Mesenchymal stem cell (in vitro differentiated cells and primary cell): Measurements from ENCODE around the gene MYCBP.
A peak's percentile ranks its signal among the peaks of the same experiment; 100 is the strongest.
"Not testable (repeated sequence)": the region's sequence is repeated elsewhere in the genome, so short reads cannot be mapped to it uniquely, and the experiment has no call there.

Experiments
- DNase-seq: peaks from one replicate; pipeline ENCODE4 v3.0.0-alpha.2; 2013
- H2AFZ ChIP-seq: one replicate; pipeline ENCODE4 v1.6.1; 2013; ENCODE audit warnings: low read depth, mild to moderate bottlenecking, control low read depth, inconsistent platforms, low read length, moderate library complexity
- H2AK5ac ChIP-seq: 2 replicates; pipeline ENCODE4 v1.6.1; 2013; ENCODE audit warnings: low read length, moderate library complexity, mild to moderate bottlenecking, inconsistent platforms; ENCODE audit not compliant: severe bottlenecking
- H2BK120ac ChIP-seq: one replicate; pipeline ENCODE4 v1.6.1; 2013; ENCODE audit warnings: low read depth, mild to moderate bottlenecking, inconsistent platforms, low read length, moderate library complexity
- H2BK12ac ChIP-seq, 2 experiments: one replicate each; pipeline ENCODE4 v1.6.1; 2013; ENCODE audit warnings: inconsistent platforms in 2 of 2, low read length in 2 of 2, mild to moderate bottlenecking in 2 of 2, moderate library complexity in 2 of 2, control low read depth in 1 of 2
- H2BK15ac ChIP-seq: one replicate; pipeline ENCODE4 v1.6.1; 2013; ENCODE audit warnings: mild to moderate bottlenecking, low read depth, inconsistent platforms; ENCODE audit not compliant: poor library complexity, severe bottlenecking
- H2BK5ac ChIP-seq: 2 replicates; pipeline ENCODE4 v1.6.1; 2013; ENCODE audit warnings: low read depth, mild to moderate bottlenecking, low read length, control low read depth, inconsistent platforms; ENCODE audit not compliant: poor library complexity, severe bottlenecking
- H3K14ac ChIP-seq, 2 experiments: one replicate each; pipeline ENCODE4 v1.6.1; 2013; ENCODE audit warnings: inconsistent platforms in 2 of 2, low read length in 2 of 2, control low read depth in 1 of 2, mild to moderate bottlenecking in 1 of 2, moderate library complexity in 1 of 2
- H3K18ac ChIP-seq, 2 experiments: one replicate each; pipeline ENCODE4 v1.6.1; 2013; ENCODE audit warnings: inconsistent platforms in 2 of 2, low read length in 2 of 2, control low read depth in 1 of 2, low read depth in 1 of 2, mild to moderate bottlenecking in 1 of 2
- H3K23ac ChIP-seq, 2 experiments: one replicate each; pipeline ENCODE4 v1.6.1; 2013; ENCODE audit warnings: inconsistent platforms in 2 of 2, low read length in 2 of 2, mild to moderate bottlenecking in 2 of 2, moderate library complexity in 2 of 2, control low read depth in 1 of 2
- H3K27ac ChIP-seq: 2 replicates; pipeline ENCODE4 v1.5.1; 2013; ENCODE audit warnings: mild to moderate bottlenecking, moderate library complexity, low read length, control low read depth, inconsistent platforms; ENCODE audit not compliant: poor library complexity, severe bottlenecking
- H3K27me3 ChIP-seq, 2 experiments: 2 replicates each; pipeline versions ENCODE4 v1.6.1 to v1.7.0; 2013; ENCODE audit warnings: low read length in 2 of 2, mild to moderate bottlenecking in 2 of 2, moderate library complexity in 2 of 2, control low read depth in 1 of 2, inconsistent platforms in 1 of 2; ENCODE audit not compliant: control insufficient read depth in 1 of 2, insufficient read depth in 1 of 2
- H3K36me3 ChIP-seq, 2 experiments: 2 replicates each; pipeline versions ENCODE4 v1.6.1 to v1.7.0; 2013; ENCODE audit warnings: low read length in 2 of 2, control low read depth in 1 of 2, inconsistent platforms in 1 of 2, low read depth in 1 of 2, mild to moderate bottlenecking in 1 of 2; ENCODE audit not compliant: insufficient read depth in 2 of 2, control insufficient read depth in 1 of 2
- H3K4ac ChIP-seq, 2 experiments: one replicate each; pipeline ENCODE4 v1.6.1; 2013; ENCODE audit warnings: inconsistent platforms in 2 of 2, low read length in 2 of 2, mild to moderate bottlenecking in 2 of 2, moderate library complexity in 2 of 2, control low read depth in 1 of 2, low read depth in 1 of 2
- H3K4me1 ChIP-seq: 2 replicates; pipeline ENCODE4 v1.6.1; 2013; ENCODE audit warnings: low read depth, low read length, control low read depth; ENCODE audit not compliant: control insufficient read depth, insufficient read depth
- H3K4me2 ChIP-seq: 2 replicates; pipeline ENCODE4 v1.6.1; 2013; ENCODE audit warnings: low read length, mild to moderate bottlenecking, inconsistent platforms; ENCODE audit not compliant: poor library complexity, severe bottlenecking
- H3K4me3 ChIP-seq, 2 experiments: 2 replicates each; pipeline versions ENCODE4 v1.5.1 to v1.7.0; 2013; ENCODE audit warnings: low read length in 2 of 2, mild to moderate bottlenecking in 2 of 2, control low read depth in 1 of 2, low read depth in 1 of 2; ENCODE audit not compliant: insufficient read depth in 1 of 2
- H3K79me1 ChIP-seq: replicated peaks from 2 replicates; pipeline ENCODE4 v1.6.1; 2013; ENCODE audit warnings: mild to moderate bottlenecking, control low read depth, low read length, inconsistent platforms; ENCODE audit not compliant: poor library complexity, severe bottlenecking
- H3K9ac ChIP-seq: 2 replicates; pipeline ENCODE4 v1.7.0; 2013; ENCODE audit warnings: mild to moderate bottlenecking, low read length, moderate library complexity
- H3K9me3 ChIP-seq: 2 replicates; pipeline ENCODE4 v1.7.0; 2013; ENCODE audit warnings: mild to moderate bottlenecking, low read length; ENCODE audit not compliant: control insufficient read depth
- H4K8ac ChIP-seq: one replicate; pipeline ENCODE4 v1.6.1; 2013; ENCODE audit warnings: inconsistent platforms, mild to moderate bottlenecking, low read length, moderate library complexity
- H4K91ac ChIP-seq: one replicate; pipeline ENCODE4 v1.6.1; 2013; ENCODE audit warnings: mild to moderate bottlenecking, low read length, inconsistent platforms
- WGBS: methylation state at CpG from one replicate; pipeline ENCODE4 v1.1.7; 2013; ENCODE audit warnings: mixed read lengths; 5-methylcytosine and 5-hydroxymethylcytosine counted together

The MYCBP gene

GRCh38 chr1:38917337-38917736 is 44.2 kb upstream of the MYCBP start:
- Histone ChIP-seq H3K27ac (no peak overlapping the region), H2AK5ac (no peak overlapping the region), H3K14ac (no peak overlapping the region), H3K27me3 (no peaks in the 10 kb centered on the region), H3K23ac (no peak overlapping the region), H3K4ac (no peak overlapping the region), H3K4me1 (no peaks in the 10 kb centered on the region), H3K36me3 (peaks cover 5 to 19% of the 10 kb centered on the region in 2 experiments), H3K4me2 (no peak overlapping the region), H2BK5ac (no peak overlapping the region), H4K91ac (no peak overlapping the region), H4K8ac (no peak overlapping the region), H3K4me3 (no peak overlapping the region), H2BK15ac (no peak overlapping the region), H2BK12ac (no peak overlapping the region), H3K18ac (no peak overlapping the region), H3K9ac (no peak overlapping the region), H2AFZ (no peak overlapping the region), H2BK120ac (no peak overlapping the region), H3K79me1 (no peaks in the 10 kb centered on the region), H3K9me3 (no peaks in the 10 kb centered on the region)
- 87% methylated on average over 3 of the region's 3 CpGs for WGBS
- DNase-seq = no peak

GRCh38 chr1:38915352-38915948 is 42.3 kb upstream of the MYCBP start:
- Histone ChIP-seq H2BK12ac (no peak overlapping the region), H3K27ac (no peak overlapping the region), H2BK120ac (no peak overlapping the region), H3K4me2 (no peak overlapping the region), H2BK15ac (no peak overlapping the region), H3K36me3 (peaks cover 5 to 19% of the 10 kb centered on the region in 2 experiments), H3K4me3 (no peak overlapping the region), H3K23ac (no peak overlapping the region), H3K9ac (no peak overlapping the region), H3K18ac (no peak overlapping the region), H4K91ac (no peak overlapping the region), H2BK5ac (no peak overlapping the region), H3K4ac (no peak overlapping the region), H4K8ac (no peak overlapping the region), H3K79me1 (no peaks in the 10 kb centered on the region), H3K4me1 (no peaks in the 10 kb centered on the region), H3K9me3 (no peaks in the 10 kb centered on the region), H2AK5ac (no peak overlapping the region), H2AFZ (no peak overlapping the region), H3K14ac (no peak overlapping the region), H3K27me3 (no peaks in the 10 kb centered on the region)
- WGBS = 38% methylated on average over 3 of the region's 3 CpGs
- peak; percentile 19 for DNase-seq

DNA sequence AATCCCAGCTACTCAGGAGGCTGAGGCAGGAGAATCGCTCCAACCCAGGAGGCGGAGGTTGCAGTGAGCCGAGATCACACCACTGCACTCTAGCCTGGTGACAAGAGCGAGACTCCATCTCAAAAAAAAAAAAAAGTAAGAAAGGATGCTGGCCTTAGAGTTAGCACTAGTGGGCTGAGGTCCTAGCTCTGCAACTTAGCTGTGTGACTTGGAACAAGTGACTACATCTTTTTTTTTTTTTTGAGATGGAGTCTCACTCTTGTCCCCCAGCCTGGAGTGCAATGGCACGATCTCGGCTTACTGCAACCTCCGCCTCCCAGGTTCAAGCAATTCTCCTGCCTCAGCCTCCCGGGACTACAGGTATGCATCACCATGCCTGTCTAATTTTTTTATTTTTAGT is 41.8 kb upstream of the MYCBP start:
- not testable (repeated sequence) for DNase-seq, H2AK5ac ChIP-seq, H3K4ac ChIP-seq, H3K4me2 ChIP-seq, H3K79me1 ChIP-seq, H3K27ac ChIP-seq, H2AFZ ChIP-seq, H3K4me1 ChIP-seq, H4K91ac ChIP-seq, H3K14ac ChIP-seq, H3K9ac ChIP-seq, H2BK120ac ChIP-seq, H3K18ac ChIP-seq, H2BK12ac ChIP-seq, H3K4me3 ChIP-seq, H3K9me3 ChIP-seq, H2BK5ac ChIP-seq, H3K27me3 ChIP-seq, H2BK15ac ChIP-seq, H4K8ac ChIP-seq, H3K23ac ChIP-seq
- WGBS = 95% methylated on average over 6 of the region's 8 CpGs
- H3K36me3 ChIP-seq = peaks cover 5 to 19% of the 10 kb centered on the region in 2 experiments

- no peak overlapping the region for H3K18ac ChIP-seq
- 89% methylated on average over 13 of the region's 13 CpGs for whole genome bisulfite sequencing
- no peak overlapping the region for H2BK12ac ChIP-seq
- no peak overlapping the region for H3K9ac ChIP-seq
- DNase-seq = no peak
- no peaks in the 10 kb centered on the region for H3K4me1 ChIP-seq
- H2BK15ac ChIP-seq = no peak overlapping the region
- H3K4ac ChIP-seq = no peak overlapping the region
- peaks cover 0 to 2% of the 10 kb centered on the region in 2 experiments for H3K36me3 ChIP-seq
- no peak overlapping the region for H4K91ac ChIP-seq
- no peak overlapping the region for H3K23ac ChIP-seq
- no peak overlapping the region for H2AK5ac ChIP-seq
- H3K4me2 ChIP-seq = no peak overlapping the region
- no peak overlapping the region for H4K8ac ChIP-seq
- no peaks in the 10 kb centered on the region for H3K27me3 ChIP-seq
- H2BK5ac ChIP-seq = no peak overlapping the region
- no peak overlapping the region for H2BK120ac ChIP-seq
- no peak overlapping the region for H2AFZ ChIP-seq
- peaks cover 2% of the 10 kb centered on the region for H3K9me3 ChIP-seq
- no peaks in the 10 kb centered on the region for H3K79me1 ChIP-seq
- H3K14ac ChIP-seq = peak overlapping the region in 1 of 2 experiments; percentile 18
- H3K4me3 ChIP-seq = no peak overlapping the region
- no peak overlapping the region for H3K27ac ChIP-seq
Measured at GRCh38 chr1:38908821-38909220, 35.7 kb upstream of the MYCBP start.
